22Rv1 (cell line): ENCODE results near the gene PRMT2.

Source experiments
- H3K27ac ChIP-seq: fragments of 450-650 bp; 2 replicates; pipeline ENCODE4 v1.5.1; 2017
- CTCF ChIP-seq: fragments of 450-650 bp; IDR thresholded peaks from 2 replicates; pipeline ENCODE4 v1.5.1; 2017; ENCODE audit warnings: mild to moderate bottlenecking
- ZFX ChIP-seq: fragments of 450-650 bp; IDR thresholded peaks from 2 replicates; pipeline ENCODE4 v1.6.1; 2017; ENCODE audit warnings: antibody characterized with exemption, borderline replicate concordance

PRMT2 gene

GRCh38 chr21:46651121-46651520, 15.6 kb downstream of the PRMT2 start:
- no peak overlapping the region for H3K27ac ChIP-seq
- TF ChIP-seq CTCF: no peak
- TF ChIP-seq ZFX: no peak

- no peak overlapping the region for H3K27ac ChIP-seq
- TF ChIP-seq ZFX: no peak
- TF ChIP-seq CTCF: no peak
These were observed 19.8 kb downstream of the PRMT2 start for GRCh38 chr21:46655230-46655629.

GRCh38 chr21:46656820-46657219, 21.3 kb downstream of the PRMT2 start:
- no peak overlapping the region for H3K27ac ChIP-seq
- TF ChIP-seq CTCF (no peak), ZFX (no peak)

GRCh38 chr21:46660505-46660904, 25.0 kb downstream of the PRMT2 start:
- H3K27ac ChIP-seq: no peak overlapping the region
- TF ChIP-seq CTCF: no peak
- no peak for TF ChIP-seq ZFX

GRCh38 chr21:46661211-46661625, 25.7 kb downstream of the PRMT2 start:
- TF ChIP-seq ZFX (no peak), CTCF (no peak)
- no peak overlapping the region for H3K27ac ChIP-seq

GRCh38 chr21:46661642-46662366, 26.3 kb downstream of the PRMT2 start:
- no peak for TF ChIP-seq ZFX
- no peak for TF ChIP-seq CTCF
- no peak overlapping the region for H3K27ac ChIP-seq

- H3K27ac ChIP-seq: no peak overlapping the region
- TF ChIP-seq CTCF: no peak
- no peak for TF ChIP-seq ZFX
These were observed 26.8 kb downstream of the PRMT2 start for GRCh38 chr21:46662367-46662654.
